Measurements from ENCODE around the gene FAM174B. TPM values are rescaled to one million over a fixed set of nuclear protein-coding genes. Genes with fewer than 3 reads are reported as not detected.

The FAM174B gene
- total and polyA plus RNA-seq, 4 donors: 2.5 to 4.5 (median 3.8) TPM

DNA sequence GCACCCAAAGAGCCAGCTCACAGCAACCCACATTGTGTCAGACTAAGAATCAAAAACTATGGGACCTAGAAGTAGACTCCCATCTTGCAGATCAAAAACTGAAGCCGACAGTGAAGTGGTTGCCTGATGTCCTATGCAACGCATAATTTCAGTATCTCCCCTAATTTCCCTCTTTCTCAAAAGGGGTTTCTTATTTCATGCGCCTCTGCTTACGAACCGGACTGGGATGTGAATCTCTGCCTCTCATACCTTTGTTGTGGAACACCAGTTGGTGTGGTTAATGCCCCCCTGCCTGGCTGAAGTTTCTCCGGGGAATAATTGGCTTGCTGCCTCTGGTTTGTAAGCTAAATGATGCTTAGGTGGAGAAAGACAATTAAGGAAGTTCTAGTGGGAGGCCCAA lies 514 bp upstream of the FAM174B start (continued):
- TF ChIP-seq, protein P1, sequence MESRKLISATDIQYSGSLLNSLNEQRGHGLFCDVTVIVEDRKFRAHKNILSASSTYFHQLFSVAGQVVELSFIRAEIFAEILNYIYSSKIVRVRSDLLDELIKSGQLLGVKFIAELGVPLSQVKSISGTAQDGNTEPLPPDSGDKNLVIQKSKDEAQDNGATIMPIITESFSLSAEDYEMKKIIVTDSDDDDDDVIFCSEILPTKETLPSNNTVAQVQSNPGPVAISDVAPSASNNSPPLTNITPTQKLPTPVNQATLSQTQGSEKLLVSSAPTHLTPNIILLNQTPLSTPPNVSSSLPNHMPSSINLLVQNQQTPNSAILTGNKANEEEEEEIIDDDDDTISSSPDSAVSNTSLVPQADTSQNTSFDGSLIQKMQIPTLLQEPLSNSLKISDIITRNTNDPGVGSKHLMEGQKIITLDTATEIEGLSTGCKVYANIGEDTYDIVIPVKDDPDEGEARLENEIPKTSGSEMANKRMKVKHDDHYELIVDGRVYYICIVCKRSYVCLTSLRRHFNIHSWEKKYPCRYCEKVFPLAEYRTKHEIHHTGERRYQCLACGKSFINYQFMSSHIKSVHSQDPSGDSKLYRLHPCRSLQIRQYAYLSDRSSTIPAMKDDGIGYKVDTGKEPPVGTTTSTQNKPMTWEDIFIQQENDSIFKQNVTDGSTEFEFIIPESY (IDR thresholded peaks at IDR 0.05): no peak
- no peak for TF ChIP-seq YY1 (IDR thresholded peaks at IDR 0.05)

DNA sequence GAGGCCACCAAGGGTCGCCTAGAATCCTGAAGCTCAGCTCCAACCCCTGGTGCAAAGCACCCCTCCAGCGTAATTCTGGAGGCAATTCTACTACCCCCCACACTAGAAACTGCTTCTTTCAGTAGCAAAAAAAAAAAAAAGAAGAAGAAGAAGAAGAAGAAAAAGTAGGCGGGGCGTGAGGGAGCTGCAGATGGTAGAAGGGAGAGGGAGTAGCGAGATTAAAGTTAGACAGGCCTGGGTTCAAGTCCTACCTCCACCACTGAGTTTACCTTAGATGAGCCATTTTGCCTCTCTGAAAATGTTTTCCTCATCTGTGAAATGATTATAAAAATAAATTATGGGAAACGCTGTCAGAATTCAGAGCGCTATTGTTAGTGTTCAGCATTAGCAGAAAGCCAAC lies 913 bp downstream of the FAM174B start:
- no peak for DNase-seq (ENCODE audit: low spot score)
- 66% methylated on average over 7 of the region's 7 CpGs for WGBS
- peaks cover 0 to 2% (median 0%) of the 10 kb centered on the region in 4 donors for H3K27me3 ChIP-seq (ENCODE audit: control insufficient read depth in 4 of 4, insufficient read depth in 4 of 4, low read length in 3 of 4)
- H3K4me1 ChIP-seq (ENCODE audit: control insufficient read depth in 4 of 4, insufficient read depth in 4 of 4, low read length in 3 of 4): peaks cover 3 to 10% (median 8%) of the 10 kb centered on the region in 4 donors
- H3K9me3 ChIP-seq (ENCODE audit: control insufficient read depth in 4 of 4, low read length in 3 of 4): no peaks in the 10 kb centered on the region
- H3K27ac ChIP-seq (ENCODE audit: low read depth in 1 of 2, low read length in 2 of 2): no peak overlapping the region
- no peaks in the 10 kb centered on the region for H3K36me3 ChIP-seq (ENCODE audit: control insufficient read depth in 4 of 4, insufficient read depth in 3 of 4, low read depth in 1 of 4, low read length in 3 of 4)
- H3K9ac ChIP-seq (ENCODE audit: low read depth in 1 of 2, low read length in 2 of 2): no peak overlapping the region
- TF ChIP-seq, protein P2, sequence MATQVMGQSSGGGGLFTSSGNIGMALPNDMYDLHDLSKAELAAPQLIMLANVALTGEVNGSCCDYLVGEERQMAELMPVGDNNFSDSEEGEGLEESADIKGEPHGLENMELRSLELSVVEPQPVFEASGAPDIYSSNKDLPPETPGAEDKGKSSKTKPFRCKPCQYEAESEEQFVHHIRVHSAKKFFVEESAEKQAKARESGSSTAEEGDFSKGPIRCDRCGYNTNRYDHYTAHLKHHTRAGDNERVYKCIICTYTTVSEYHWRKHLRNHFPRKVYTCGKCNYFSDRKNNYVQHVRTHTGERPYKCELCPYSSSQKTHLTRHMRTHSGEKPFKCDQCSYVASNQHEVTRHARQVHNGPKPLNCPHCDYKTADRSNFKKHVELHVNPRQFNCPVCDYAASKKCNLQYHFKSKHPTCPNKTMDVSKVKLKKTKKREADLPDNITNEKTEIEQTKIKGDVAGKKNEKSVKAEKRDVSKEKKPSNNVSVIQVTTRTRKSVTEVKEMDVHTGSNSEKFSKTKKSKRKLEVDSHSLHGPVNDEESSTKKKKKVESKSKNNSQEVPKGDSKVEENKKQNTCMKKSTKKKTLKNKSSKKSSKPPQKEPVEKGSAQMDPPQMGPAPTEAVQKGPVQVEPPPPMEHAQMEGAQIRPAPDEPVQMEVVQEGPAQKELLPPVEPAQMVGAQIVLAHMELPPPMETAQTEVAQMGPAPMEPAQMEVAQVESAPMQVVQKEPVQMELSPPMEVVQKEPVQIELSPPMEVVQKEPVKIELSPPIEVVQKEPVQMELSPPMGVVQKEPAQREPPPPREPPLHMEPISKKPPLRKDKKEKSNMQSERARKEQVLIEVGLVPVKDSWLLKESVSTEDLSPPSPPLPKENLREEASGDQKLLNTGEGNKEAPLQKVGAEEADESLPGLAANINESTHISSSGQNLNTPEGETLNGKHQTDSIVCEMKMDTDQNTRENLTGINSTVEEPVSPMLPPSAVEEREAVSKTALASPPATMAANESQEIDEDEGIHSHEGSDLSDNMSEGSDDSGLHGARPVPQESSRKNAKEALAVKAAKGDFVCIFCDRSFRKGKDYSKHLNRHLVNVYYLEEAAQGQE (IDR thresholded peaks at IDR 0.05): no peak
- TF ChIP-seq, protein P1 (IDR thresholded peaks at IDR 0.05): no peak
- TF ChIP-seq SP1 (IDR thresholded peaks at IDR 0.05) (no peak), FOXA2 (IDR thresholded peaks at IDR 0.05) (no peak), NR2F2 (IDR thresholded peaks at IDR 0.05) (no peak), EGR1 (IDR thresholded peaks at IDR 0.05; ENCODE audit: low read depth in 2 of 2) (no peak), FOXA1 (IDR thresholded peaks at IDR 0.05) (no peak)
- TF ChIP-seq, protein P3, sequence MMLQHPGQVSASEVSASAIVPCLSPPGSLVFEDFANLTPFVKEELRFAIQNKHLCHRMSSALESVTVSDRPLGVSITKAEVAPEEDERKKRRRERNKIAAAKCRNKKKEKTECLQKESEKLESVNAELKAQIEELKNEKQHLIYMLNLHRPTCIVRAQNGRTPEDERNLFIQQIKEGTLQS (IDR thresholded peaks at IDR 0.05): no peak
- H3K4me3 ChIP-seq (ENCODE audit: low read depth in 1 of 3, low read length in 3 of 3): peak overlapping the region in 1 of 3 donors; percentile 76

DNA sequence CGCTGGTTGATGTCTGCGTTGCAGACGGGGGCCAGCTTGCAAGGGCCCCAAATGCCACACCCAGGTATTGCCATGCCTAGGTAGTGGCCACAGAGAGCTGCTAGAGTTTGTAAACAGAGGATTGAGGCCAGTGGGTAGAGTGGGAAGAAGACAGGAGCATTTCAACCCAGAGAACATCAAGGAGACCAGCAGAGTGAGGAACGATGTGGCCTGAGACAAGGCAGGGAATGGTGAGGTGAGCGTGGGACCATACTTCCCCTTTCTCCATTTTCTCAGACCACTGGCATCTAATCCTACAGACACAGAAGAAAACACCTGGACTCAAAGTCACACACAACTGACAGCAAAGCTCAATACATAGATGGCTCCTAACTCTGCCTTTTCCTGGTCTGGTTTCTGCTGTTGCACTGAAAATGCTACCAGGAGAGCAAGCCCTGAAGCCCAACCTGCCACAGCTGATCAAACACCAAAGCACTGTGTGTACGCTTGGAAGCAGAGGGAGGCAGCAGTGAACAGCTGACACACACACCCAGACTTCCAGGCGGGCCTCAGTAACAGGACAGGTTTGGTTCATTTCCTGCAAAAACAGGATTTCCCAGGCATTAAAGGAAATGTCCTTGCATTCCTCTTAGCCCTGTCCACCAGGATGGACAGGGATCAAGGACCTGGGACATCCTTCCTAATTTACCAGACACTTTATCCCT lies 1.6 kb downstream of the FAM174B start:
- H3K27ac ChIP-seq (ENCODE audit: low read depth in 1 of 2, low read length in 2 of 2): no peak overlapping the region

More for the DNA sequence above, 1.6 kb downstream of the FAM174B start:
- 77% methylated on average over 7 of the region's 7 CpGs for WGBS
- Histone ChIP-seq H3K9me3 (ENCODE audit: control insufficient read depth in 4 of 4, low read length in 3 of 4) (no peaks in the 10 kb centered on the region), H3K9ac (ENCODE audit: low read depth in 1 of 2, low read length in 2 of 2) (no peak overlapping the region), H3K27me3 (ENCODE audit: control insufficient read depth in 4 of 4, insufficient read depth in 4 of 4, low read length in 3 of 4) (peaks cover 0 to 2% (median 0%) of the 10 kb centered on the region in 4 donors), H3K4me1 (ENCODE audit: control insufficient read depth in 4 of 4, insufficient read depth in 4 of 4, low read length in 3 of 4) (peaks cover 3 to 10% (median 8%) of the 10 kb centered on the region in 4 donors), H3K36me3 (ENCODE audit: control insufficient read depth in 4 of 4, insufficient read depth in 3 of 4, low read depth in 1 of 4, low read length in 3 of 4) (no peaks in the 10 kb centered on the region), H3K4me3 (ENCODE audit: low read depth in 1 of 3, low read length in 3 of 3) (peak overlapping the region in 1 of 3 donors; percentile 76)
- no peak for TF ChIP-seq GABPA (IDR thresholded peaks at IDR 0.05 in 1 of 2, conservative IDR thresholded peaks at IDR 0.05 in 1 of 2)
- no peak for TF ChIP-seq RXRA (IDR thresholded peaks at IDR 0.05)
- peak; percentile 34 for TF ChIP-seq NR2F2 (IDR thresholded peaks at IDR 0.05)
- peak in 1 of 2 donors; percentile 39 for TF ChIP-seq RAD21 (IDR thresholded peaks at IDR 0.05)
- no peak for TF ChIP-seq EGR1 (IDR thresholded peaks at IDR 0.05; ENCODE audit: low read depth in 2 of 2)
- no peak for DNase-seq (ENCODE audit: low spot score)

Measured in liver (tissue), 9 donors.